GM23338 (cell line): ENCODE measurements around the gene HEY2.

ENCODE experiments used
- CREB1 ChIP-seq: fragments of 250-450 bp; sonication (Bioruptor Pico); IDR thresholded peaks from 2 replicates; pipeline ENCODE4 v1.5.0; 2020; ENCODE audit warnings: low read depth, mild to moderate bottlenecking, moderate library complexity
- EZH2 ChIP-seq: fragments of 200-600 bp; sonication (generic); IDR thresholded peaks from one replicate; pipeline ENCODE4 v1.8.0; 2017; ENCODE audit warnings: antibody characterized with exemption, mild to moderate bottlenecking, low read depth; ENCODE audit not compliant: unreplicated experiment
- EZH2phosphoT487 ChIP-seq: fragments of 200-600 bp; sonication (generic); IDR thresholded peaks from one replicate; pipeline ENCODE4 v1.8.1; 2018; ENCODE audit warnings: antibody characterized with exemption; ENCODE audit not compliant: unreplicated experiment
- JUNB ChIP-seq: IDR thresholded peaks from one replicate; pipeline ENCODE4 v1.6.1; 2016; ENCODE audit warnings: antibody characterized with exemption; ENCODE audit not compliant: unreplicated experiment
- NANOG ChIP-seq: IDR thresholded peaks from 2 replicates; pipeline ENCODE4 v1.6.1; 2016; ENCODE audit warnings: antibody characterized with exemption, borderline replicate concordance
- POLR2AphosphoS5 ChIP-seq: IDR thresholded peaks from 2 replicates; pipeline ENCODE4 v1.6.1; 2016; ENCODE audit warnings: antibody characterized with exemption, low read depth
- STAT1 ChIP-seq: IDR thresholded peaks from one replicate; pipeline ENCODE4 v1.6.1; 2016; ENCODE audit warnings: antibody characterized with exemption; ENCODE audit not compliant: unreplicated experiment
- ZNF114 ChIP-seq: fragments of 250-450 bp; sonication (Bioruptor Pico); IDR thresholded peaks from 2 replicates; pipeline ENCODE4 v1.5.0; 2020; ENCODE audit warnings: mild to moderate bottlenecking, moderate library complexity
- ZNF331 ChIP-seq: fragments of 250-450 bp; sonication (Bioruptor Pico); IDR thresholded peaks from 2 replicates; pipeline ENCODE4 v1.5.0; 2020; ENCODE audit warnings: low read depth, mild to moderate bottlenecking, moderate library complexity
- TF ChIP-seq, protein P1 (sequence below), 2 experiments: fragments of 200-600 bp in 1 of 2; sonication (generic) in 1 of 2; conservative IDR thresholded peaks; 2 replicates each; pipeline versions ENCODE4 v1.5.1 to v1.6.1; 2016 to 2017; ENCODE audit warnings: antibody characterized with exemption in 2 of 2, low read depth in 2 of 2, mild to moderate bottlenecking in 2 of 2, moderate library complexity in 1 of 2
- TF ChIP-seq, protein P2 (sequence below): IDR thresholded peaks from one replicate; pipeline ENCODE4 v1.6.1; 2018; ENCODE audit warnings: antibody characterized with exemption; ENCODE audit not compliant: unreplicated experiment
- TF ChIP-seq, protein P3 (sequence below): IDR thresholded peaks from 2 replicates; pipeline ENCODE4 v1.6.1; 2016; ENCODE audit warnings: antibody characterized with exemption

DNA sequence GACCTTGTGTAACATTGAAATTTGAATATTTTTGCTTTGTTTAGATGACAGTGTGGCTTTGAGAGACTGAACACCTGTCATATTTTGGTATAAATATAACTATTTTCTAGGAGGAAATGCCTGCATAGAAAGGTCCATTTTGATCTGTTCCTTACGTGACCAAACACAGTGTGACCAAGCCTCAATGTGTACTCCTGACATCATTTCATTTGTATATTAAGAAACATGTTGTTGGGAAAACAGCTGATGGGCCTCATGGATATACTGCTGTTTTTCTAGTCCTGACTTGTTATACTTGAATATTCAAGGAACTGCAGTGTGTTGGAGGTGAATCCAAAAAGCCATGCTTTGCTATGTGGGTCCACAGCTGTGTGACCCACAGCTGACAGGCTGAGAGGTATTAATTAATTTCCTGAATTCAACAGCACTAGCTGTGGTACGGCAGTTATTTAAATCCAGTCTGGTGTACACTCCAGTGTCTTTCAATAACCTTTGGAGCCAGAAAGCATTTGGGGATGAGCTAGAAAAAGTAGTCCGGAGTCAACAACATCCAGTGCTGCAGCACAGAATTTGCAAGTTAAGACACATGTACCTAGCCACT, 60.2 kb downstream of the HEY2 start:
- TF ChIP-seq, protein P1, sequence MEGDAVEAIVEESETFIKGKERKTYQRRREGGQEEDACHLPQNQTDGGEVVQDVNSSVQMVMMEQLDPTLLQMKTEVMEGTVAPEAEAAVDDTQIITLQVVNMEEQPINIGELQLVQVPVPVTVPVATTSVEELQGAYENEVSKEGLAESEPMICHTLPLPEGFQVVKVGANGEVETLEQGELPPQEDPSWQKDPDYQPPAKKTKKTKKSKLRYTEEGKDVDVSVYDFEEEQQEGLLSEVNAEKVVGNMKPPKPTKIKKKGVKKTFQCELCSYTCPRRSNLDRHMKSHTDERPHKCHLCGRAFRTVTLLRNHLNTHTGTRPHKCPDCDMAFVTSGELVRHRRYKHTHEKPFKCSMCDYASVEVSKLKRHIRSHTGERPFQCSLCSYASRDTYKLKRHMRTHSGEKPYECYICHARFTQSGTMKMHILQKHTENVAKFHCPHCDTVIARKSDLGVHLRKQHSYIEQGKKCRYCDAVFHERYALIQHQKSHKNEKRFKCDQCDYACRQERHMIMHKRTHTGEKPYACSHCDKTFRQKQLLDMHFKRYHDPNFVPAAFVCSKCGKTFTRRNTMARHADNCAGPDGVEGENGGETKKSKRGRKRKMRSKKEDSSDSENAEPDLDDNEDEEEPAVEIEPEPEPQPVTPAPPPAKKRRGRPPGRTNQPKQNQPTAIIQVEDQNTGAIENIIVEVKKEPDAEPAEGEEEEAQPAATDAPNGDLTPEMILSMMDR (conservative IDR thresholded peaks at IDR 0.05; ENCODE audit: low read depth in 2 of 2), result no peak
- TF ChIP-seq CREB1 (CRISPR knock-in tag), result no peak
- TF ChIP-seq EZH2, result no peak
- no peak for TF ChIP-seq POLR2AphosphoS5
- no peak for TF ChIP-seq EZH2phosphoT487
- TF ChIP-seq, protein P2, sequence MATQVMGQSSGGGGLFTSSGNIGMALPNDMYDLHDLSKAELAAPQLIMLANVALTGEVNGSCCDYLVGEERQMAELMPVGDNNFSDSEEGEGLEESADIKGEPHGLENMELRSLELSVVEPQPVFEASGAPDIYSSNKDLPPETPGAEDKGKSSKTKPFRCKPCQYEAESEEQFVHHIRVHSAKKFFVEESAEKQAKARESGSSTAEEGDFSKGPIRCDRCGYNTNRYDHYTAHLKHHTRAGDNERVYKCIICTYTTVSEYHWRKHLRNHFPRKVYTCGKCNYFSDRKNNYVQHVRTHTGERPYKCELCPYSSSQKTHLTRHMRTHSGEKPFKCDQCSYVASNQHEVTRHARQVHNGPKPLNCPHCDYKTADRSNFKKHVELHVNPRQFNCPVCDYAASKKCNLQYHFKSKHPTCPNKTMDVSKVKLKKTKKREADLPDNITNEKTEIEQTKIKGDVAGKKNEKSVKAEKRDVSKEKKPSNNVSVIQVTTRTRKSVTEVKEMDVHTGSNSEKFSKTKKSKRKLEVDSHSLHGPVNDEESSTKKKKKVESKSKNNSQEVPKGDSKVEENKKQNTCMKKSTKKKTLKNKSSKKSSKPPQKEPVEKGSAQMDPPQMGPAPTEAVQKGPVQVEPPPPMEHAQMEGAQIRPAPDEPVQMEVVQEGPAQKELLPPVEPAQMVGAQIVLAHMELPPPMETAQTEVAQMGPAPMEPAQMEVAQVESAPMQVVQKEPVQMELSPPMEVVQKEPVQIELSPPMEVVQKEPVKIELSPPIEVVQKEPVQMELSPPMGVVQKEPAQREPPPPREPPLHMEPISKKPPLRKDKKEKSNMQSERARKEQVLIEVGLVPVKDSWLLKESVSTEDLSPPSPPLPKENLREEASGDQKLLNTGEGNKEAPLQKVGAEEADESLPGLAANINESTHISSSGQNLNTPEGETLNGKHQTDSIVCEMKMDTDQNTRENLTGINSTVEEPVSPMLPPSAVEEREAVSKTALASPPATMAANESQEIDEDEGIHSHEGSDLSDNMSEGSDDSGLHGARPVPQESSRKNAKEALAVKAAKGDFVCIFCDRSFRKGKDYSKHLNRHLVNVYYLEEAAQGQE, result no peak
- no peak for TF ChIP-seq NANOG
- TF ChIP-seq JUNB, result no peak
- no peak for TF ChIP-seq ZNF114
- TF ChIP-seq, protein P3, sequence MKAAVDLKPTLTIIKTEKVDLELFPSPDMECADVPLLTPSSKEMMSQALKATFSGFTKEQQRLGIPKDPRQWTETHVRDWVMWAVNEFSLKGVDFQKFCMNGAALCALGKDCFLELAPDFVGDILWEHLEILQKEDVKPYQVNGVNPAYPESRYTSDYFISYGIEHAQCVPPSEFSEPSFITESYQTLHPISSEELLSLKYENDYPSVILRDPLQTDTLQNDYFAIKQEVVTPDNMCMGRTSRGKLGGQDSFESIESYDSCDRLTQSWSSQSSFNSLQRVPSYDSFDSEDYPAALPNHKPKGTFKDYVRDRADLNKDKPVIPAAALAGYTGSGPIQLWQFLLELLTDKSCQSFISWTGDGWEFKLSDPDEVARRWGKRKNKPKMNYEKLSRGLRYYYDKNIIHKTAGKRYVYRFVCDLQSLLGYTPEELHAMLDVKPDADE, result no peak
- no peak for TF ChIP-seq ZNF331
- TF ChIP-seq STAT1, result no peak
